Myocyte (in vitro differentiated cells): ENCODE data around the gene IBA57. TPM values are rescaled to one million over a fixed set of nuclear protein-coding genes. Genes with fewer than 3 reads are reported as not detected.
A peak's percentile ranks its signal among the peaks of the same experiment; 100 is the strongest.
"Not testable (repeated sequence)": the region's sequence is repeated elsewhere in the genome, so short reads cannot be mapped to it uniquely, and the experiment has no call there.

Experiments used
- DNase-seq: peaks from one replicate; pipeline ENCODE4 v3.0.0-alpha.2; 2012; ENCODE audit warnings: low read depth
- total RNA-seq: library from RNA; depleted of rRNA; stranded (reverse); fragments of >200 nt; gene quantifications from 2 replicates; pipeline ENCODE4 v1.2.3, GENCODE V29; 2014

The IBA57 gene
- total RNA-seq, 1 donor from 2014 or later = 1.9 TPM

GRCh38 chr1:228210712-228211530, 45.3 kb downstream of the IBA57 start:
- no peak for DNase-seq

GRCh38 chr1:228211531-228212414, 46.2 kb downstream of the IBA57 start:
- no peak for DNase-seq

- DNase-seq = no peak
Observed at GRCh38 chr1:228212415-228212965, 46.9 kb downstream of the IBA57 start.

- DNase-seq = peak; percentile 72
Observed at GRCh38 chr1:228212966-228213844, 47.6 kb downstream of the IBA57 start.

- DNase-seq = no peak
Observed at GRCh38 chr1:228213917-228214808, 48.6 kb downstream of the IBA57 start.

- DNase-seq = no peak
Observed at GRCh38 chr1:228214921-228215662, 49.5 kb downstream of the IBA57 start.

GRCh38 chr1:228215663-228216116, 50.1 kb downstream of the IBA57 start:
- no peak for DNase-seq

- DNase-seq = peak; percentile 57
Observed at GRCh38 chr1:228216371-228217320, 51.0 kb downstream of the IBA57 start.

GRCh38 chr1:228217551-228218344, 52.1 kb downstream of the IBA57 start:
- no peak for DNase-seq

GRCh38 chr1:228218513-228219244, 53.1 kb downstream of the IBA57 start:
- DNase-seq = no peak

GRCh38 chr1:228219245-228219961, 53.8 kb downstream of the IBA57 start:
- DNase-seq = no peak

GRCh38 chr1:228219962-228220780, 54.6 kb downstream of the IBA57 start:
- no peak for DNase-seq

- not testable (repeated sequence) for DNase-seq
Observed at GRCh38 chr1:228221097-228221496, 55.5 kb downstream of the IBA57 start.

- no peak for DNase-seq
Observed at GRCh38 chr1:228222548-228222947, 56.9 kb downstream of the IBA57 start.
